H1 (cell line): ENCODE results near the gene RGS11. TPM values are rescaled to one million over a fixed set of nuclear protein-coding genes. Genes with fewer than 3 reads are reported as not detected.

Experiments used
- CTCF ChIA-PET: fragments of 300-600 bp; sonication (Branson Sonifier 250); formaldehyde crosslinking; loops from one replicate; lab custom pipeline; 2021; ENCODE audit not compliant: partially characterized antibody; lab: Charles Lee
- POLR2A ChIA-PET: fragments of 300-600 bp; sonication (Branson Sonifier 250); formaldehyde crosslinking; loops from one replicate; lab custom pipeline; 2021; ENCODE audit warnings: inconsistent platforms; ENCODE audit not compliant: partially characterized antibody; lab: Charles Lee
- DNase-seq, 2 experiments: peaks; one replicate each; pipeline versions ENCODE4 v3.0.0 to v3.0.0-alpha.2; 2010 to 2022; ENCODE audit warnings: low spot score in 2 of 2, low read depth in 1 of 2, mixed read lengths in 1 of 2
- FAIRE-seq: peaks from 2 replicates; lab custom pipeline; 2011; peaks lifted over from hg19 to GRCh38; lab: Jason Lieb, UNC
- H2AFZ ChIP-seq: 2 replicates; pipeline ENCODE4 v1.8.1; 2012; ENCODE audit warnings: low read length, inconsistent platforms
- H2AK5ac ChIP-seq: 2 replicates; pipeline ENCODE4 v1.6.1; 2013; ENCODE audit warnings: low read depth, low read length
- H2BK120ac ChIP-seq: replicated peaks from 2 replicates; pipeline ENCODE3; 2013; ENCODE audit warnings: low read depth, low read length, inconsistent platforms
- H2BK12ac ChIP-seq: 2 replicates; pipeline ENCODE4 v1.6.1; 2013; ENCODE audit warnings: low read depth, low read length
- H2BK15ac ChIP-seq: 2 replicates; pipeline ENCODE4 v1.6.1; 2013; ENCODE audit warnings: low read length
- H2BK20ac ChIP-seq: 2 replicates; pipeline ENCODE4 v1.6.1; 2013; ENCODE audit warnings: low read length
- H2BK5ac ChIP-seq: 2 replicates; pipeline ENCODE4 v1.6.1; 2013; ENCODE audit warnings: low read depth, low read length
- H3K14ac ChIP-seq: 2 replicates; pipeline ENCODE4 v1.6.1; 2013; ENCODE audit warnings: inconsistent platforms; ENCODE audit not compliant: insufficient read length
- H3K18ac ChIP-seq: 2 replicates; pipeline ENCODE4 v1.6.1; 2013; ENCODE audit warnings: low read length; ENCODE audit errors: extremely low read depth
- H3K23ac ChIP-seq: 2 replicates; pipeline ENCODE4 v1.6.1; 2013; ENCODE audit warnings: inconsistent platforms; ENCODE audit not compliant: insufficient read length
- H3K23me2 ChIP-seq: 2 replicates; pipeline ENCODE4 v1.6.1; 2013; ENCODE audit warnings: low read depth, low read length
- H3K27ac ChIP-seq: 2 replicates; pipeline ENCODE4 v1.6.1; 2011; ENCODE audit warnings: low read depth, low read length, inconsistent platforms
- H3K27me3 ChIP-seq, 4 experiments: replicated peaks in 1 of 4; 1 replicate in 1 of 4; 2 replicates in 3 of 4; pipeline versions ENCODE4 v1.6.1 to v1.8.1; 2011 to 2013; ENCODE audit warnings: low read length in 3 of 4, mild to moderate bottlenecking in 3 of 4, inconsistent platforms in 2 of 4, mixed read lengths in 2 of 4, moderate library complexity in 1 of 4; ENCODE audit not compliant: control insufficient read depth in 3 of 4, insufficient read depth in 3 of 4; ENCODE audit errors: extremely low read depth in 1 of 4
- H3K36me3 ChIP-seq, 4 experiments: 2 replicates each; pipeline versions ENCODE4 v1.6.1 to v1.8.1; 2011 to 2013; ENCODE audit warnings: mild to moderate bottlenecking in 4 of 4, low read length in 3 of 4, moderate library complexity in 2 of 4, control low read depth in 1 of 4, inconsistent platforms in 1 of 4; ENCODE audit not compliant: insufficient read depth in 4 of 4, control insufficient read depth in 2 of 4
- H3K4ac ChIP-seq: replicated peaks from 2 replicates; pipeline ENCODE3; 2013; ENCODE audit warnings: low read length, low read depth, mixed read lengths, inconsistent platforms; ENCODE audit not compliant: insufficient read length
- H3K4me1 ChIP-seq, 4 experiments: replicated peaks in 1 of 4; 1 replicate in 1 of 4; 2 replicates in 3 of 4; pipeline versions ENCODE4 v1.6.1 to v1.8.1; 2011 to 2013; ENCODE audit warnings: low read length in 3 of 4, inconsistent platforms in 2 of 4, mixed read lengths in 1 of 4; ENCODE audit not compliant: insufficient read depth in 4 of 4, control insufficient read depth in 3 of 4
- H3K4me2 ChIP-seq, 2 experiments: 2 replicates each; pipeline versions ENCODE4 v1.6.1 to v1.8.1; 2011 to 2013; ENCODE audit warnings: low read depth in 2 of 2, low read length in 2 of 2, control low read depth in 1 of 2, inconsistent platforms in 1 of 2, mild to moderate bottlenecking in 1 of 2; ENCODE audit not compliant: insufficient read depth in 1 of 2
- H3K4me3 ChIP-seq, 4 experiments: fragments of 200-600, 300-600 bp in 1 of 4; sonication (generic), shearing (Covaris generic), sonication (Bioruptor Twin) in 1 of 4; 2 replicates each; pipeline versions ENCODE4 v1.5.1 to v1.8.1; 2011 to 2016; ENCODE audit warnings: low read length in 4 of 4, low read depth in 3 of 4, control low read depth in 2 of 4, inconsistent platforms in 2 of 4, mild to moderate bottlenecking in 2 of 4, mixed read lengths in 1 of 4, moderate library complexity in 1 of 4; ENCODE audit not compliant: insufficient read depth in 2 of 4; ENCODE audit errors: extremely low read depth in 1 of 4
- H3K56ac ChIP-seq: replicated peaks from 2 replicates; pipeline ENCODE3; 2013; ENCODE audit warnings: low read depth, mild to moderate bottlenecking, mixed read lengths, low read length, inconsistent platforms; ENCODE audit not compliant: insufficient read length
- H3K79me1 ChIP-seq: 2 replicates; pipeline ENCODE4 v1.6.1; 2013; ENCODE audit warnings: low read depth, low read length, control low read depth
- H3K79me2 ChIP-seq, 2 experiments: 2 replicates each; pipeline versions ENCODE4 v1.6.1 to v1.8.1; 2012 to 2013; ENCODE audit warnings: low read length in 2 of 2, mild to moderate bottlenecking in 2 of 2, inconsistent platforms in 1 of 2; ENCODE audit not compliant: insufficient read depth in 2 of 2, control insufficient read depth in 1 of 2
- H3K9ac ChIP-seq, 4 experiments: replicated peaks in 1 of 4; 1 replicate in 1 of 4; 2 replicates in 3 of 4; pipeline versions ENCODE4 v1.6.1 to v1.8.1; 2011 to 2013; ENCODE audit warnings: low read depth in 3 of 4, low read length in 3 of 4, control low read depth in 2 of 4, mild to moderate bottlenecking in 2 of 4, moderate library complexity in 2 of 4, inconsistent platforms in 1 of 4; ENCODE audit errors: extremely low read depth in 1 of 4
- H3K9me3 ChIP-seq, 2 experiments: 2 replicates each; pipeline versions ENCODE4 v1.6.1 to v1.8.1; 2012 to 2013; ENCODE audit warnings: mild to moderate bottlenecking in 2 of 2, moderate library complexity in 2 of 2, control low read depth in 1 of 2, inconsistent platforms in 1 of 2, low read depth in 1 of 2, low read length in 1 of 2, mixed read lengths in 1 of 2; ENCODE audit not compliant: insufficient read depth in 2 of 2
- H4K20me1 ChIP-seq, 2 experiments: replicated peaks in 1 of 2; 2 replicates each; pipeline versions ENCODE3 to v1.8.1; 2011 to 2013; ENCODE audit warnings: inconsistent platforms in 2 of 2, low read length in 2 of 2, mild to moderate bottlenecking in 1 of 2; ENCODE audit not compliant: insufficient read depth in 2 of 2, control insufficient read depth in 1 of 2
- H4K5ac ChIP-seq: 2 replicates; pipeline ENCODE4 v1.6.1; 2013; ENCODE audit warnings: low read length, low read depth, mixed read lengths, inconsistent platforms; ENCODE audit not compliant: insufficient read length
- H4K8ac ChIP-seq: 2 replicates; pipeline ENCODE4 v1.8.0; 2013; ENCODE audit warnings: mild to moderate bottlenecking, moderate library complexity, low read length, inconsistent platforms; ENCODE audit not compliant: insufficient read depth; ENCODE audit errors: extremely low read depth
- H4K91ac ChIP-seq: replicated peaks from 2 replicates; pipeline ENCODE3; 2013; ENCODE audit warnings: low read length, mixed read lengths, inconsistent platforms; ENCODE audit not compliant: insufficient read length
- BACH1 ChIP-seq: IDR thresholded peaks from 2 replicates; pipeline ENCODE4 v1.6.1; 2012; ENCODE audit warnings: low read length, improper control_type of control experiment
- CBX8 ChIP-seq: fragments of 300-800, 300-1000 bp; sonication (generic); IDR thresholded peaks from 2 replicates; pipeline ENCODE4 v1.7.1; 2016; ENCODE audit warnings: low read depth, low read length, borderline replicate concordance
- WGBS, 2 experiments: shearing (Covaris generic) in 1 of 2; methylation state at CpG; one replicate each; pipeline versions ENCODE4 v1.1.6 to v1.1.7; 2013 to 2015; ENCODE audit warnings: low lambda C conversion rate in 2 of 2, mixed read lengths in 2 of 2, inconsistent platforms in 1 of 2, low coverage in 1 of 2, missing lambda C conversion rate in 1 of 2; ENCODE audit not compliant: insufficient replicate concordance in 2 of 2, insufficient coverage in 1 of 2, insufficient read length in 1 of 2; ENCODE audit errors: extremely low coverage in 1 of 2, missing lambda C conversion rate in 1 of 2; 5-methylcytosine and 5-hydroxymethylcytosine counted together
- polyA plus RNA-seq, 7 experiments: library from polyadenylated mRNA; depleted of rRNA in 3 of 7; stranded (reverse) in 5 of 7; unstranded in 2 of 7; fragments of >200 nt in 5 of 7; fragments of 200-250 nt in 2 of 7; gene quantifications; 1 replicate in 5 of 7; 2 replicates in 1 of 7; 4 replicates in 1 of 7; pipeline versions ENCODE4 v1.2.1 to v1.2.3, GENCODE V29; 2011 to 2013; ENCODE audit warnings: missing spikeins in 2 of 7, mixed read lengths in 2 of 7
- total RNA-seq: library from RNA; stranded (reverse); fragmentation: NEBNext Ultra II Directional; extraction: Animal tissue kit (Norgen Biotek cat#: 25700); gene quantifications from 2 replicates; pipeline ENCODE4 v1.2.1, GENCODE V29; 2021

RGS11 gene
- total and polyA plus RNA-seq, 2 of the 8 experiments (the other 6 are each of a cell fraction or from before 2014, with no cell fraction given), result 0.84 to 1.2 TPM

- no peak overlapping the region for H3K4me2 ChIP-seq
- peaks cover 0 to 20% (median 0%) of the 10 kb centered on the region in 4 experiments; a peak in 3 of 8 replicates for H3K36me3 ChIP-seq
- H2BK12ac ChIP-seq, result no peak overlapping the region
- POLR2A ChIA-PET, result interaction anchor here (1.2 kb wide), 1 partner anchor 34 kb away, joined by 3 read pairs; no protein-coding TSS in a partner anchor
- no peak overlapping the region for H3K27ac ChIP-seq
- no peak overlapping the region for H2AK5ac ChIP-seq
- no peak overlapping the region for H4K5ac ChIP-seq
- H3K79me1 ChIP-seq, result no peaks in the 10 kb centered on the region; the same call in 1 of the 2 replicates
- H2AFZ ChIP-seq, result no peak overlapping the region
- H3K9ac ChIP-seq, result no peak overlapping the region
- no peaks in the 10 kb centered on the region for H3K23me2 ChIP-seq
- H3K79me2 ChIP-seq, result no peaks in the 10 kb centered on the region
- DNase-seq (no peak), FAIRE-seq (no peak)
- H2BK20ac ChIP-seq, result no peak overlapping the region
- H3K14ac ChIP-seq, result no peak overlapping the region
- no peak overlapping the region for H3K4ac ChIP-seq
- H3K23ac ChIP-seq, result no peak overlapping the region
- H4K20me1 ChIP-seq, result peaks cover 0 to 2% of the 10 kb centered on the region in 2 experiments
- no peaks in the 10 kb centered on the region for H3K9me3 ChIP-seq
- H4K91ac ChIP-seq, result no peak overlapping the region
- CTCF ChIA-PET, result interaction anchor here (3.4 kb wide), 1 partner anchor 12 kb away, joined by 10 read pairs; no protein-coding TSS in a partner anchor
- no peaks in the 10 kb centered on the region for H3K4me1 ChIP-seq
- H3K18ac ChIP-seq, result no peak overlapping the region
- H3K4me3 ChIP-seq, result no peak overlapping the region
- no peak overlapping the region for H2BK15ac ChIP-seq
- no peak overlapping the region for H2BK120ac ChIP-seq
- no peak overlapping the region for H4K8ac ChIP-seq
- H2BK5ac ChIP-seq, result no peak overlapping the region
- 90% methylated on average over 15 of the region's 32 CpGs; no CpG with 5 or more reads in 1 of the 2 experiments for WGBS, 2 experiments
- H3K27me3 ChIP-seq, result no peaks in the 10 kb centered on the region
- H3K56ac ChIP-seq, result no peak overlapping the region
- no peak for TF ChIP-seq CBX8
- TF ChIP-seq BACH1, result no peak
Observed at GRCh38 chr16:297832-298231, 22.1 kb upstream of the RGS11 start.
